Measurements from ENCODE around the gene CRLF1. TPM values are rescaled to one million over a fixed set of nuclear protein-coding genes. Genes with fewer than 3 reads are reported as not detected.

The CRLF1 gene
- total RNA-seq, 1 experiment from 2014 or later = 21.3 TPM

GRCh38 chr19:18646535-18647370, 40.2 kb upstream of the CRLF1 start:
- Histone ChIP-seq H3K4me3 (no peak overlapping the region), H3K9me3 (replicated peaks) (no peaks in the 10 kb centered on the region), H3K36me3 (no peaks in the 10 kb centered on the region), H3K27ac (no peak overlapping the region), H3K27me3 (replicated peaks) (no peaks in the 10 kb centered on the region), H3K4me1 (replicated peaks) (peaks cover 11% of the 10 kb centered on the region)
- no peak for DNase-seq (ENCODE audit: low read depth in 1 of 2, low spot score in 2 of 2)

- H3K36me3 ChIP-seq = no peaks in the 10 kb centered on the region
- no peak overlapping the region for H3K27ac ChIP-seq
- peaks cover under 1% of the 10 kb centered on the region; the same call in 1 of the 2 replicates for H3K4me1 ChIP-seq (replicated peaks)
- no peak for DNase-seq (ENCODE audit: low read depth in 1 of 2, low spot score in 2 of 2)
- H3K9me3 ChIP-seq (replicated peaks) = no peaks in the 10 kb centered on the region
- H3K4me3 ChIP-seq = no peak overlapping the region
- no peaks in the 10 kb centered on the region for H3K27me3 ChIP-seq (replicated peaks)
Observed at GRCh38 chr19:18645035-18645511, 38.5 kb upstream of the CRLF1 start.

DNA sequence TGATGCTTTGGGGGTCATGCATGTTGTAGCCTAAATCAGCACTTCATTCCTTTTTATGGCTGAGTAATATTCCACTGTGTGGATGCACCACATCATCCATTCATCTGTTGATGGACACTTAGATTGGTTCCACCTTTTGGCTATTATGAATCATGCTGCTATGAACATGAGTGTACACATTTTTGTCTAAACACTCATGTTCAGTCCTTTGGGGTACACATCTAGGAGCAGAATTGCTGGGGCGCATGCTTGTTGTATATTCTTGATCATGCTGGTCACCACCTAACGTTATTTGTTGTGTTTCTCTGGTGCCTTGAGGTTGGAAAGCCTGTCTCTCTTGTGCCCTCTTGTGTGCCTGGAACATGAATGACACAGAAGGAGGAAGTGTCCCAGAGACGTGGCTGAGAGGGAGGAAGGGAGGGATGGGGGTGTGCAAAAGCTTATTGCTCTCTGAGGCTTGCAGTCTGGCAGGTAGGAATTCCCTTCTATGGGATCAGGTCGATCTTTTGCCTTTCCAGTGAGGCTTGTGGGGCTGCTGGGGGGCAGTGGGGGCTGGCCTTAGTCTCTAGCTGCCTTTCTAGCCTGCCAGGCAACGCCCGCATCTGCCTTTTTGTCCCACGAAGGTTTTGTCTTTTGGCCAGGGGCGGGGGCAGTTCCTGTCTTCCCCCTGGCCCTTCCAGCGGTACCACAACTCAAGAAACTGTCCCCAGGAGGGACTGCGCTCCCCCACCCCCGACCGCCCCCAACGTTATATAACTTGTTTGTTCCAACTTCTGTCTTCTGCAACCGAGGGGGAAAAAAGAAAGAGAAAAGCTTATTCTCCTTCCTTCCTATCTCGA, 37.8 kb upstream of the CRLF1 start:
- Histone ChIP-seq H3K4me1 (replicated peaks) (no peaks in the 10 kb centered on the region), H3K36me3 (no peaks in the 10 kb centered on the region), H3K27ac (no peak overlapping the region), H3K9me3 (replicated peaks) (no peaks in the 10 kb centered on the region), H3K27me3 (replicated peaks) (no peaks in the 10 kb centered on the region), H3K4me3 (no peak overlapping the region)
- DNase-seq (ENCODE audit: low read depth in 1 of 2, low spot score in 2 of 2) = no peak

DNA sequence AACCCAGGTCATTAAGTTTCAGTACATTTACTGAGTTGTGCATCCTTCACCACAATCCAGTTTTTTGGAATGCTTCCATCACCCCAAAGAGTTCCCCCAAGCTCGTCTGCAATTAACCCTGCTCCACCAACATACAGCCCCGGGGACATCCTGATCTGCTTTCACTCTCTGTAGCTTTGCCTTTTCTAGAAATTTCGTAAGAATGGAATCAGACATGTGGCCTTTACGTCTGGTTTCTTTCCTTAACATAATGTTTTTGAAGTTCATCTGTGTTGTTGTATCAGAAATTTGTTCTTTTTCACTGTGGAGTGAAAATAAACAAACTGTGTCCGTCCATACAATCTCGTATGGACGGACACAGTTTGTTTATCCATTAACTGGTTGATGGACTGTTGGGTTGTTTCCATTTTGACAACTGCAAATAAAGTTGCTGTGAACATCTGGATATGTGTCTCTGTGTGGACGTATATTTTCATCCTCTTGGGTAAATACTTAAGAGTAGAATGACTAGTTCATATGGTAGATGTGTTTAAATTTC, 33.2 kb upstream of the CRLF1 start:
- Histone ChIP-seq H3K9me3 (replicated peaks) (no peaks in the 10 kb centered on the region), H3K4me3 (no peak overlapping the region), H3K27me3 (replicated peaks) (0 out of 2 replicates have a peak, but pooled peaks cover 6% of the 10 kb centered on the region), H3K27ac (no peak overlapping the region), H3K36me3 (no peaks in the 10 kb centered on the region), H3K4me1 (replicated peaks) (peaks cover 3% of the 10 kb centered on the region; the same call in 1 of the 2 replicates)
- DNase-seq (ENCODE audit: low read depth in 1 of 2, low spot score in 2 of 2) = no peak

DNA sequence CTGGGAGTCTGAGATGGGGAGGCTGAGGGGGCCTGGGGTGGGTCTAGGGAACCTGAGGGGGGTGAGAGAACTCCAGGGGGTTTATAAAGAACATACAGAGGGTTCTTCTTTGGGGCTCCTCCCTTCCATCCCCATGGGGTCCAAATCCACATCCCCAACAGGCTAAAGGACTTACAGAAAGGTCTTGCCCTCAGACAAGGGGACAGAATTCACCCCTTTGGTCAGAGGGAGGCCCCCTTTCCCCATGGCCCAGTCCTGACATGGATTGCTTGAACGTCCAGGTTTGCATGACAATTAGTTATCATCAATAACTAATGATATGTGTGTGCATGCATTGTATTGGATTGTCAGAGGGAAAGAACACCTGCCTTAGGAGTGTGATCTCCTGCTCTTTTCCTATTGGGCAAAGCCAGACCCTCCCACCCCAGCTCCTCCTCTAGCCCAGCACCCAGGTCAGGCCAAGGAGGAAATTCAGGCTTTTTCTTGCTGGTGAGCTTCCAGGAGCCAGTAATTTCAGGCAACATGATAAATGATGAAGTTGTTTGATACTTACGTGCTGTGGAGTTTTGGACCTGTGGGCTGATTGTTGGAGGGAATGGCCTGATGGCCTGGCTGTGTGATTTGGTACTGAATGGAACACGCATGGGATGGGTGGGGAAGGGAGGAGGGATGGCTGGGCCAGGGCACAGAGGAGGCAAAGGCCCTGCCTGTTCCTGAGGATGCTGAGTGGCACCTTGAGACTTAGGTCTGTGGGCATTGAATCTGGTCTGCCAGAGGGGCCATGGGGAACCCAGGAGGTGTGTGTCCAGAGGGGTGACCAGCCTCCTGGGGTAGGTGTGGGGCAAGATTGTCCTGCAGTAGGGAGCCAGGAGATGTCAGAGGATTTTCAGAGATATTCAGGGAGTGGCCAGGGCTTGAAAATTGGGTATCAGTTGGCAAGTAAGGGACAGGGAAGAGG, 31.4 kb upstream of the CRLF1 start:
- Histone ChIP-seq H3K4me3 (peak overlapping the region; percentile 66; the same call in 1 of the 2 replicates), H3K27me3 (replicated peaks) (0 out of 2 replicates have a peak, but pooled peaks cover 8% of the 10 kb centered on the region), H3K36me3 (no peaks in the 10 kb centered on the region), H3K4me1 (replicated peaks) (peaks cover 3% of the 10 kb centered on the region; the same call in 1 of the 2 replicates), H3K27ac (no peak overlapping the region), H3K9me3 (replicated peaks) (no peaks in the 10 kb centered on the region)
- no peak for DNase-seq (ENCODE audit: low read depth in 1 of 2, low spot score in 2 of 2)

- no peak within 1 kb of the TSS for H3K27ac ChIP-seq
Observed at GRCh38 chr19:18636969-18637629, 30.5 kb upstream of the CRLF1 start, which contains the start of gene KLHL26. Gene KLHL26, plus strand, starts transcription at chr19:18637028. Its CDS starts 27 bp downstream, at chr19:18637055.

DNA sequence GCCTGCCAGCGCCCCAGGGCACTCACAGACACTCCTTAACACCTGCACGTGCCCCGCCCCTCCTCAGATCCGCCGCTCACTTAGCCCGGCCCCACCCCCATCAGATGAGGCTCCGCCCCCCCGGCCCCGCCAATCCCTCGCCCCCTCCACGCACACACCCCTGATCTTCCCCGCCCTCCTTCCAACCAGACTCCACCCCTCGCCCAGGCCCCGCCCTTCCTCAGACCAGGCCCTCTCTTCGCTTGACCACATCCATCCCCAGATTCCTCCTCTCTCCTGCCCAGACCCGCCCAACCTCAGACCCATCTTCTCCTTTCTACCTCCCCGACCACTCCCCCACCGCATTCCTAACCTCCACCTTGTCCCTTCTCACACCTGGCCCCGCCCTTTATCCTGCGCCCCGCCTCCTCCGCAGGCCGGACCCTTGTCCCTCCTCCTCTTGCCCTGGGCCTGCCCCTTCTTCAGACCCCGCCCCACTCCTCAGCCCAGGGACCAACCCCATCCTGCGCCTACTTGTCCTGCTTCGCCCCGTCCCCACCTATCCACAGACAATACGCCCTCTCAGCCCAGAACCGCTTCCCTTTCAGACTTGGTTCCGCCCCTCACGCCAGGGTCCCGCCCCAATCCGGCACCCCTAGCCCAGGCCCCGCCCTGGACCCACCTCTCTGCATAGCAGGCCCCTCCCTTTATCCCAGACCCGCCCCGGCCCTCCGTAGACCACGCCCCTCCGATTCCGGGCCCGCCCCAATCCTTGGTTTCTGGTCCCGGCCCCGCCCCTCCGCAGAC, 29.8 kb upstream of the CRLF1 start:
- no peak overlapping the region for H3K27ac ChIP-seq

More at GRCh38 chr19:18636969-18637629, 30.5 kb upstream of the CRLF1 start, which contains the start of gene KLHL26:
- Histone ChIP-seq H3K9me3 (replicated peaks) (no peaks in the 10 kb centered on the region), H3K27me3 (replicated peaks) (0 out of 2 replicates have a peak, but pooled peaks cover 8% of the 10 kb centered on the region), H3K4me3 (peak within 1 kb of the TSS; percentile 66), H3K4me1 (replicated peaks) (peaks cover 3% of the 10 kb centered on the region; the same call in 1 of the 2 replicates), H3K36me3 (no peaks in the 10 kb centered on the region)
- DNase-seq (ENCODE audit: low read depth in 1 of 2, low spot score in 2 of 2) = no peak

DNA sequence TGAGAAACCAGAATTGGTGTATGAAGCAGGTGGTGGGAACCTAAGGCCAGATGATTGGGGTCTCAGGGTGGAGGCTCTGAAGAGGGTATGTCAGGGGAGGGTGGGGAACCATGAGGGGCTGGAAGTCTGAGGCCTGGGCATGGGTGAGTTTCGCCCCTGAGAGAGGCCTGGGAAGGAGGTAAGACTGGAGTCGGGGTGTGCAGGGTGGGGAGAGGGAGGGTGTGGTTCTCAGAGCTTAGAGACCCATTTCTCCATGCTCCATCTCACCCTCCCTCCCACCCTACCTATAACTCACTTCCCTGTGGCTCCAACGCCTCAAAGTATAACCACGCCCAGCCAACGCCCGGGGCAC, 29.2 kb upstream of the CRLF1 start:
- Histone ChIP-seq H3K36me3 (no peaks in the 10 kb centered on the region), H3K9me3 (replicated peaks) (no peaks in the 10 kb centered on the region), H3K27me3 (replicated peaks) (0 out of 2 replicates have a peak, but pooled peaks cover 8% of the 10 kb centered on the region), H3K4me1 (replicated peaks) (peaks cover 3% of the 10 kb centered on the region; the same call in 1 of the 2 replicates), H3K27ac (no peak overlapping the region), H3K4me3 (no peak overlapping the region)
- DNase-seq (ENCODE audit: low read depth in 1 of 2, low spot score in 2 of 2) = no peak

More for the DNA sequence above, 29.8 kb upstream of the CRLF1 start:
- H3K4me3 ChIP-seq = peak overlapping the region; percentile 66
- H3K36me3 ChIP-seq = no peaks in the 10 kb centered on the region
- H3K9me3 ChIP-seq (replicated peaks) = no peaks in the 10 kb centered on the region
- H3K4me1 ChIP-seq (replicated peaks) = peaks cover 3% of the 10 kb centered on the region; the same call in 1 of the 2 replicates
- 0 out of 2 replicates have a peak, but pooled peaks cover 8% of the 10 kb centered on the region for H3K27me3 ChIP-seq (replicated peaks)
- peak; percentile 76 to 95 for DNase-seq (ENCODE audit: low read depth in 1 of 2, low spot score in 2 of 2)

GRCh38 chr19:18634612-18635297, 28.2 kb upstream of the CRLF1 start:
- 0 out of 2 replicates have a peak, but pooled peaks cover 8% of the 10 kb centered on the region for H3K27me3 ChIP-seq (replicated peaks)
- H3K4me1 ChIP-seq (replicated peaks) = peaks cover 3% of the 10 kb centered on the region; the same call in 1 of the 2 replicates
- no peak overlapping the region for H3K4me3 ChIP-seq
- no peak for DNase-seq (ENCODE audit: low read depth in 1 of 2, low spot score in 2 of 2)
- H3K36me3 ChIP-seq = no peaks in the 10 kb centered on the region
- no peak overlapping the region for H3K27ac ChIP-seq
- no peaks in the 10 kb centered on the region for H3K9me3 ChIP-seq (replicated peaks)

- Histone ChIP-seq H3K27me3 (replicated peaks) (0 out of 2 replicates have a peak, but pooled peaks cover 8% of the 10 kb centered on the region), H3K9me3 (replicated peaks) (no peaks in the 10 kb centered on the region)
- no peak for DNase-seq (ENCODE audit: low read depth in 1 of 2, low spot score in 2 of 2)
Observed at GRCh38 chr19:18633321-18633720, 26.7 kb upstream of the CRLF1 start.

More at GRCh38 chr19:18633321-18633720, 26.7 kb upstream of the CRLF1 start:
- no peaks in the 10 kb centered on the region for H3K36me3 ChIP-seq
- peaks cover 3% of the 10 kb centered on the region; the same call in 1 of the 2 replicates for H3K4me1 ChIP-seq (replicated peaks)
- no peak overlapping the region for H3K27ac ChIP-seq
- no peak overlapping the region for H3K4me3 ChIP-seq

Data from SJSA1 (cell line).